Neural crest cell (in vitro differentiated cells): ENCODE measurements around the gene OR4K5. TPM values are rescaled to one million over a fixed set of nuclear protein-coding genes. Genes with fewer than 3 reads are reported as not detected.

Experiments used
- DNase-seq: peaks from one replicate; pipeline ENCODE4 v3.0.0; 2021; ENCODE audit warnings: low read depth, mixed read lengths, low spot score
- H3K27ac Mint-ChIP-seq: one replicate; pipeline ENCODE4 v1.8.0; 2021; ENCODE audit warnings: mild to moderate bottlenecking, mixed read lengths; ENCODE audit not compliant: unreplicated experiment
- H3K27me3 Mint-ChIP-seq: 2 replicates; pipeline ENCODE4 v1.8.0; 2021; ENCODE audit warnings: low read depth, mild to moderate bottlenecking, mixed read lengths
- H3K36me3 Mint-ChIP-seq: 2 replicates; pipeline ENCODE4 v1.8.0; 2021; ENCODE audit warnings: low read depth, mild to moderate bottlenecking, mixed read lengths
- H3K4me1 Mint-ChIP-seq: 2 replicates; pipeline ENCODE4 v1.8.0; 2021; ENCODE audit warnings: mixed read lengths
- H3K4me3 Mint-ChIP-seq: one replicate; pipeline ENCODE4 v1.8.0; 2021; ENCODE audit warnings: mild to moderate bottlenecking, mixed read lengths
- H3K9me3 Mint-ChIP-seq: 2 replicates; pipeline ENCODE4 v1.8.0; 2021; ENCODE audit warnings: mixed read lengths
- CTCF ChIP-seq: fragments of 200-600 bp; sonication (generic); conservative IDR thresholded peaks from 2 replicates; pipeline ENCODE4 v1.5.0; 2021; ENCODE audit warnings: antibody characterized with exemption, mild to moderate bottlenecking
- total RNA-seq: library from RNA; stranded (reverse); gene quantifications from 2 replicates; pipeline ENCODE4 v1.2.1, GENCODE V29; 2021

OR4K5 gene
- total RNA-seq, 1 donor from 2014 or later = not detected

DNA sequence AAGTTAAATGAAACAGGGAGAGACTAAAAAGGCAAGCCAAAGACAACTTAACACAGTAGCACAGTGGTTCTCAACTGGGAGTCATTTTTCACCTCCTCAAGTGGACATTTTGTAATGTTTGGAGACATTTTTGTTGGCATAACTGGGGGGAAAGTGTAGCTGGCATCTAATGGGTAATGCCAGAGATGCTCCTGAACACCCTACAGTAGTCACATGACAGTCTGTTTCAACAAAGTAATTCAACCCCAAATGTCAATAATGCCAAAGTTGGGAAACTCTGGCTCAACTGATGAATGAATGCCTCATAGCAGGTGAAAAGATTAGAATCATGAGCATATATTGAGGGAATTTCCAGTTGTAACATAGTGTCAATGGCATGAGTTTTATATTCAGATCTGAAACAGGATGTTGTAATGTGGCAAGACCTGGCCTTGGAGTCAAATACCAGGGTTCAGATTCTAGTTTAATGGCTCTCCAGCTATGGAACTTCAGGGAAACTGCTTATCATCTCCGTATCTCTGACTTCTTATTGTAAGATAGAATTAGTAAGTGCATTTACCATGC is 2.4 kb upstream of the OR4K5 start:
- TF ChIP-seq CTCF = no peak
- H3K4me3 Mint-ChIP-seq = no peak overlapping the region

GRCh38 chr14:19918553-19919264 is 1.7 kb upstream of the OR4K5 start:
- Mint-ChIP-seq H3K27ac (no peak overlapping the region), H3K9me3 (peaks cover 6% of the 10 kb centered on the region), H3K4me1 (no peaks in the 10 kb centered on the region), H3K4me3 (no peak overlapping the region), H3K36me3 (no peaks in the 10 kb centered on the region), H3K27me3 (no peaks in the 10 kb centered on the region)
- DNase-seq = no peak
- TF ChIP-seq CTCF = no peak

More for the DNA sequence above, 2.4 kb upstream of the OR4K5 start:
- DNase-seq = no peak
- peaks cover 9% of the 10 kb centered on the region for H3K9me3 Mint-ChIP-seq
- no peak overlapping the region for H3K27ac Mint-ChIP-seq
- no peaks in the 10 kb centered on the region for H3K4me1 Mint-ChIP-seq
- no peaks in the 10 kb centered on the region for H3K27me3 Mint-ChIP-seq
- peaks cover 3% of the 10 kb centered on the region for H3K36me3 Mint-ChIP-seq

DNA sequence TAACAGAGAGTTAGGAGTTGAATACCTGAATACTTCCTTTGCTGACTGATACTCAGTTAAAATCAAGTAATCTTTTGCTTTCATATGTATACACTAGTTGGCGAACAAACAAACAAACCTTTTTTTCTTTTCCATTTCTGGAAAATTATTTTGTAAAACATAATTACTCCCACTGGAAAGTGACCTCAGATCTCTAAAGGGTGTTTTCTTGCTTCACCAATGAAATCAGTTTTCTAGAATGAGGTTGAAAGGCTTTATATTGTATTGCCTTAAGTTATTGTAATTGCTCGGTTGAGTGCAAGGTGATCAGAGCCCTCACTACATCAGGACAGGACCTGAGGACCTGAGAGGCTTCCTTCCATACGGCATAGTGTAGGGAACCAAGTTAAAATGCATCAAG is 10.2 kb downstream of the OR4K5 start, which contains the start of gene OR4K1:
Gene OR4K1 (plus strand): TSS at position 301 of the 400 bp plus-strand sequence. CDS start 4,750 bp downstream, outside the sequence.
- no peaks in the 10 kb centered on the region for H3K27me3 Mint-ChIP-seq
- peaks cover 4% of the 10 kb centered on the region for H3K36me3 Mint-ChIP-seq
- H3K4me3 Mint-ChIP-seq = no peak within 1 kb of the TSS
- DNase-seq = no peak
- TF ChIP-seq CTCF = no peak
- no peak within 1 kb of the TSS for H3K27ac Mint-ChIP-seq
- no peaks in the 10 kb centered on the region for H3K4me1 Mint-ChIP-seq
- H3K9me3 Mint-ChIP-seq = peaks cover 24% of the 10 kb centered on the region

- Mint-ChIP-seq H3K9me3 (peaks cover 20% of the 10 kb centered on the region), H3K27ac (no peak overlapping the region), H3K27me3 (no peaks in the 10 kb centered on the region), H3K4me3 (no peak overlapping the region), H3K36me3 (peaks cover 7% of the 10 kb centered on the region), H3K4me1 (no peaks in the 10 kb centered on the region)
- no peak for TF ChIP-seq CTCF
- no peak for DNase-seq
These were observed 21.3 kb downstream of the OR4K5 start for GRCh38 chr14:19941668-19942067.

DNA sequence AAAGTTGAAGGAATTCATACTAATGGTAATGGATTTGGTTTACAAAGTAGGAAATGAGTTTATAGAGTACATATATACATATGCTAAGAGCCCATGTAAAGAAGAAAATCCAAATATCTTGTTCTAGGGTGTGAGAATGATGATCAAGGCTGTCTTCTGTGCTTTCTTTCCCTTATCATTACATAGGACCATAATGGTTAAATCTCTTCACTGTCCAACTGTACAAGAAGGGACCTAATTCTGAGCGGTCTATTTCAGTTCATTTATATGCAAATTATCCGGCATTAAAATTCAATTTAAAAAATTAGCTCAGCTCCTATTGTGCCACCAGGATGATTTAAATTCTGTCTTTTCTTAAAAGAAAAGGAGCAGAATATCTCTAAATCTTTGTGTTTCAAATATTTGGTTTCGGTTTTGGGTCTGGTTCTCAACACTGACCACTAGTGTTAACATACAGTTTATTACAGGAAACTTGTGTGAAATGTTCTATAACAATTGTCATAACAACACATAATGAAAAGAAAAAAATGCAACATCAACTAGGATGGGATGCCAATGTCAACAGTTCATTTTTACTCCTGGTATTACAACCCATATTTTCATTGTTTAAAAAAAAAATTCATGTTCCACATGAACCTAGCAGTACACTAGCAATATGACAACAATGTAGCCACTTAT is 27.1 kb downstream of the OR4K5 start:
- H3K27me3 Mint-ChIP-seq = no peaks in the 10 kb centered on the region
- TF ChIP-seq CTCF = no peak
- DNase-seq = no peak
- H3K36me3 Mint-ChIP-seq = peaks cover 9% of the 10 kb centered on the region
- no peak overlapping the region for H3K27ac Mint-ChIP-seq
- peaks cover 17% of the 10 kb centered on the region for H3K9me3 Mint-ChIP-seq
- H3K4me3 Mint-ChIP-seq = no peak overlapping the region
- no peaks in the 10 kb centered on the region for H3K4me1 Mint-ChIP-seq
